PC-9 (cell line): Measurements from ENCODE around the gene CDK12.

Experiments used
- EZH2 ChIP-seq: fragments of 200-600 bp; sonication (generic); IDR thresholded peaks from 2 replicates; pipeline ENCODE4 v1.8.0; 2017; ENCODE audit warnings: antibody characterized with exemption, low read depth
- TF ChIP-seq, protein P1 (sequence below): fragments of 200-600 bp; sonication (generic); conservative IDR thresholded peaks from 2 replicates; pipeline ENCODE4 v1.6.1; 2017; ENCODE audit warnings: mixed run types, antibody characterized with exemption, mild to moderate bottlenecking, moderate library complexity

DNA sequence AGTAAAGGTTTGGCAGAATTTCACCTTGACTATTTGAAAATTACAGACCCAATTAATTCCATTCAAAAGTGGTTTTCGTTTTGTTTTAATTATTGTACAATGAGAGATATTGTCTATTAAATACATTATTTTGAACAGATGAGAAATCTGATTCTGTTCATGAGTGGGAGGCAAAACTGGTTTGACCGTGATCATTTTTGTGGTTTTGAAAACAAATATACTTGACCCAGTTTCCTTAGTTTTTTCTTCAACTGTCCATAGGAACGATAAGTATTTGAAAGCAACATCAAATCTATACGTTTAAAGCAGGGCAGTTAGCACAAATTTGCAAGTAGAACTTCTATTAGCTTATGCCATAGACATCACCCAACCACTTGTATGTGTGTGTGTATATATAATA is 72.6 kb downstream of the CDK12 start:
- TF ChIP-seq, protein P1, sequence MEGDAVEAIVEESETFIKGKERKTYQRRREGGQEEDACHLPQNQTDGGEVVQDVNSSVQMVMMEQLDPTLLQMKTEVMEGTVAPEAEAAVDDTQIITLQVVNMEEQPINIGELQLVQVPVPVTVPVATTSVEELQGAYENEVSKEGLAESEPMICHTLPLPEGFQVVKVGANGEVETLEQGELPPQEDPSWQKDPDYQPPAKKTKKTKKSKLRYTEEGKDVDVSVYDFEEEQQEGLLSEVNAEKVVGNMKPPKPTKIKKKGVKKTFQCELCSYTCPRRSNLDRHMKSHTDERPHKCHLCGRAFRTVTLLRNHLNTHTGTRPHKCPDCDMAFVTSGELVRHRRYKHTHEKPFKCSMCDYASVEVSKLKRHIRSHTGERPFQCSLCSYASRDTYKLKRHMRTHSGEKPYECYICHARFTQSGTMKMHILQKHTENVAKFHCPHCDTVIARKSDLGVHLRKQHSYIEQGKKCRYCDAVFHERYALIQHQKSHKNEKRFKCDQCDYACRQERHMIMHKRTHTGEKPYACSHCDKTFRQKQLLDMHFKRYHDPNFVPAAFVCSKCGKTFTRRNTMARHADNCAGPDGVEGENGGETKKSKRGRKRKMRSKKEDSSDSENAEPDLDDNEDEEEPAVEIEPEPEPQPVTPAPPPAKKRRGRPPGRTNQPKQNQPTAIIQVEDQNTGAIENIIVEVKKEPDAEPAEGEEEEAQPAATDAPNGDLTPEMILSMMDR = no peak
- no peak for TF ChIP-seq EZH2
